Measurements from ENCODE around the gene GRIK4. TPM values are rescaled to one million over a fixed set of nuclear protein-coding genes. Genes with fewer than 3 reads are reported as not detected.
A peak's percentile ranks its signal among the peaks of the same experiment; 100 is the strongest.

GRIK4 gene
- total and polyA plus RNA-seq, 11 donors = 0.04 to 0.45 (median 0.12) TPM; not detected in 6

- WGBS, 4 donors = 61 to 82% (median 70%) methylated on average over 3 of the region's 3 CpGs
- ATAC-seq (peak in 1 of 4 donors; percentile 14), DNase-seq (no peak)
- no peaks in the 10 kb centered on the region for H3K27me3 ChIP-seq
- TF ChIP-seq CTCF (IDR thresholded peaks at IDR 0.05) (no peak), POLR2A (IDR thresholded peaks at IDR 0.05) (no peak)
- intact Hi-C loops (cut with DNase I) = no loop called here
- peaks cover 0 to 36% (median 13%) of the 10 kb centered on the region in 9 donors for H3K36me3 ChIP-seq
- peaks cover 0 to 10% (median 0%) of the 10 kb centered on the region in 12 donors for H3K4me1 ChIP-seq
- H3K27ac ChIP-seq = no peak overlapping the region
- H3K4me3 ChIP-seq = no peak overlapping the region
- no peaks in the 10 kb centered on the region for H3K9me3 ChIP-seq
These were observed 19.1 kb upstream of the GRIK4 start for GRCh38 chr11:120492486-120492885.

GRCh38 chr11:120494595-120494994, 17.0 kb upstream of the GRIK4 start:
- Histone ChIP-seq H3K27ac (no peak overlapping the region), H3K27me3 (no peaks in the 10 kb centered on the region), H3K4me3 (no peak overlapping the region), H3K36me3 (peaks cover 0 to 29% (median 13%) of the 10 kb centered on the region in 9 donors), H3K4me1 (peaks cover 0 to 6% (median 0%) of the 10 kb centered on the region in 12 donors), H3K9me3 (no peaks in the 10 kb centered on the region)
- peak in 1 of 4 donors; percentile 32 for ATAC-seq
- intact Hi-C loops (cut with DNase I) = no loop called here
- DNase-seq = no peak
- TF ChIP-seq POLR2A (IDR thresholded peaks at IDR 0.05) (no peak), CTCF (IDR thresholded peaks at IDR 0.05) (no peak)
- 42 to 54% (median 49%) methylated on average over 2 of the region's 2 CpGs for WGBS, 4 donors

- DNase-seq = no peak
- Histone ChIP-seq H3K4me1 (peaks cover 0 to 12% (median 0%) of the 10 kb centered on the region in 12 donors), H3K36me3 (no peaks in the 10 kb centered on the region), H3K4me3 (no peak overlapping the region), H3K27me3 (peaks cover 0 to 13% (median 0%) of the 10 kb centered on the region in 9 donors), H3K27ac (no peak overlapping the region), H3K9me3 (no peaks in the 10 kb centered on the region)
- TF ChIP-seq CTCF (IDR thresholded peaks at IDR 0.05) = no peak
- no peak for TF ChIP-seq POLR2A (IDR thresholded peaks at IDR 0.05)
- 87 to 92% (median 89%) methylated on average over 8 of the region's 8 CpGs for WGBS, 4 donors
- no peak for ATAC-seq
- intact Hi-C loops (cut with DNase I) = no loop called here
These were observed 12.5 kb upstream of the GRIK4 start for GRCh38 chr11:120499088-120499487.

GRCh38 chr11:120499859-120500258, 11.7 kb upstream of the GRIK4 start:
- intact Hi-C loops (cut with DNase I) = loop anchor here in 1 of 10 donors (10.0 kb wide), 1 partner anchor 615 kb away; no protein-coding TSS in a partner anchor

More at GRCh38 chr11:120499859-120500258, 11.7 kb upstream of the GRIK4 start:
- Histone ChIP-seq H3K27ac (no peak overlapping the region), H3K9me3 (no peaks in the 10 kb centered on the region), H3K4me1 (peaks cover 0 to 12% (median 0%) of the 10 kb centered on the region in 12 donors), H3K36me3 (no peaks in the 10 kb centered on the region), H3K27me3 (peaks cover 0 to 17% (median 0%) of the 10 kb centered on the region in 9 donors), H3K4me3 (no peak overlapping the region)
- DNase-seq (no peak), ATAC-seq (no peak)
- TF ChIP-seq POLR2A (IDR thresholded peaks at IDR 0.05) (no peak), CTCF (IDR thresholded peaks at IDR 0.05) (no peak)
- 73 to 77% (median 75%) methylated on average over 5 of the region's 5 CpGs for WGBS, 4 donors
